RWPE1 (cell line): ENCODE results near the gene PKD1.
"Not testable (repeated sequence)": the region's sequence is repeated elsewhere in the genome, so short reads cannot be mapped to it uniquely, and the experiment has no call there.

Experiments
- CTCF ChIA-PET: fragments of 350-600 bp; sonication (Branson Sonifier 250); formaldehyde crosslinking; extraction: SDS; loops from one replicate; lab custom pipeline; 2021; lab: Yijun Ruan, JAX
- POLR2A ChIA-PET: fragments of 400-600 bp; formaldehyde crosslinking; extraction: SDS; loops from one replicate; lab custom pipeline; 2020; ENCODE audit warnings: antibody characterized with exemption; ENCODE audit not compliant: low non-redundant PET; lab: Yijun Ruan, JAX
- DNase-seq: peaks from one replicate; pipeline ENCODE4 v3.0.0; 2012; ENCODE audit warnings: low spot score
- H3K27ac ChIP-seq: fragments of 450-650 bp; 2 replicates; pipeline ENCODE4 v1.5.1; 2017
- TF ChIP-seq, protein P1 (sequence below): fragments of 450-650 bp; conservative IDR thresholded peaks from 2 replicates; pipeline ENCODE4 v1.5.1; 2017; ENCODE audit warnings: low read depth, mild to moderate bottlenecking

Gene PKD1

GRCh38 chr16:2111009-2111353, 24.7 kb downstream of the PKD1 start:
- H3K27ac ChIP-seq, DNase-seq, POLR2A ChIA-PET, CTCF ChIA-PET: not testable (repeated sequence)

DNA sequence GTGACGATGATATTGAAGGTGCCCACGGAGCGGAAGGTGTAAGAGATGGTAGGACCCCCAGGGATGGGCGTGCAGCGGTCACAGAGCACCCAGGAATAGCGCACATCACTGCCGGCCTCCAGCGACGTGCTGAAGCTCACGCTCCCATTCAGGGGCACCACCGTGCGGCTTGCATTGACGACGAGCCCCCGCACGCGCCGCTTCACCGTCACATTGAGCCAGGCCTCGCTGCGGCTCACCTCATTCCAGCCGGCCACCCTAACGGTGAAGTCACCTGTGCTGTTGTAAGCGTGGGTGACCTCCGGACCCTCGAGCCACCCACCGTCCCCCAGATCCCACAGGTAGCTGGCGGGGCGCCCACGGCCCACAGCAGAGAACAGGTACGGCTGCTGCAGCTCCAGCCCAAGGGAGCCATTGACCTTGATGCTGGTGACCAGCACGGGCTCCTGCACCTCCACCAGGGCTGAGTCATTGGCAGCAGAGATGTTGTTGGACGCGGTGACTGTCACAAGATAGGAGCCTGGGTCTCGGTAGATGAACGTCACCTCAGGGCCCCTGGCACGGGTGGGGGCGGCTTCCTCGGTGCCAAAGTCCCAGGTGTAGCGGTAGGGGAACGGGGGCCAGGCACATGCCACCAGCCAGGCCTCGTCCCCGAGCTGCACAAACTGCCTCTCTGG, 25.2 kb downstream of the PKD1 start:
- DNase-seq, H3K27ac ChIP-seq, CTCF ChIA-PET, POLR2A ChIA-PET: not testable (repeated sequence)

- CTCF ChIA-PET, H3K27ac ChIP-seq, DNase-seq, POLR2A ChIA-PET: not testable (repeated sequence)
These were observed 25.8 kb downstream of the PKD1 start for GRCh38 chr16:2109872-2110271.

DNA sequence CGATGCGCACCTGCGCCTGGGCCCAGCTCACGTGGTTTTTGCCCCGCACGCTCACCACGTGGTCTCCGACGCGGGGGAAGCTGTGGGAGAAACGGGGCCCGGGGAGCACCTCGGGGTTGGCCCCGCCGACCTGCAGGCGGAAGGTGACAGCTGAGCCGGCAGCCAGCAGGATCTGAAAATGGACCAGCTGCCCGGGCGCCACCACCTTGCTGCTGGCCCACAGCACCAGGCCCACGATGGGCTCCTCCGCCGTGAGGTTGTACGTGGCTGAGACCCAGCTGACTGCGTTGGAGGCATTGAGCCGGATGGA, 26.5 kb downstream of the PKD1 start:
- H3K27ac ChIP-seq, POLR2A ChIA-PET, DNase-seq, CTCF ChIA-PET: not testable (repeated sequence)

GRCh38 chr16:2108446-2109270, 27.0 kb downstream of the PKD1 start:
- POLR2A ChIA-PET, H3K27ac ChIP-seq, CTCF ChIA-PET, DNase-seq: not testable (repeated sequence)

- DNase-seq, CTCF ChIA-PET, POLR2A ChIA-PET: not testable (repeated sequence)
- peak overlapping the region; percentile 44; the same call in 1 of the 2 replicates for H3K27ac ChIP-seq
These were observed 27.9 kb downstream of the PKD1 start for GRCh38 chr16:2107791-2108125.

- peak overlapping the region; percentile 44 for H3K27ac ChIP-seq
- POLR2A ChIA-PET, CTCF ChIA-PET: not testable (repeated sequence)
- peak; percentile 48 for DNase-seq
These were observed 28.4 kb downstream of the PKD1 start for GRCh38 chr16:2107121-2107790.

GRCh38 chr16:2106211-2106610, 29.5 kb downstream of the PKD1 start:
- CTCF ChIA-PET, POLR2A ChIA-PET, H3K27ac ChIP-seq, DNase-seq: not testable (repeated sequence)

DNA sequence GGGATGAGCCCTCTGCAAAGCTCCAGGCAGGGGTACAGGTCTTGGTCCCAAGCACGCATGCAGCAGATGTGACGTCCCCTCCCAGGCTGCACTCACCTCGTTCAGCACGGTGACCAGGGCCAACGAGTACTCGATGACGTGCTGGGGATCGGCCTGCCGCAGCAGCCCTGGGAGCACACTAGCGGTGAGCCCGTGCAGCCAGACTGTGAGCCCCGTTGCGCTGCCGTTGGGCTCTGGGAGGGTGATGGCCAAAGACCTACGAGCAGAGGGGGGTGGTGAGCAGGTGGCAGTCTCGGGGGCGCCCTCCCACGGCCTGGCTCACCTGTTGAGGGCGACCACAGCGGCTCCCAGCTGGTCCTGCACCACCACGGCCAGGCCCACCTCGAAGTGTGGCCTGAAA, 29.9 kb downstream of the PKD1 start:
- CTCF ChIA-PET, POLR2A ChIA-PET, DNase-seq: not testable (repeated sequence)
- H3K27ac ChIP-seq = peak overlapping the region; percentile 30

DNA sequence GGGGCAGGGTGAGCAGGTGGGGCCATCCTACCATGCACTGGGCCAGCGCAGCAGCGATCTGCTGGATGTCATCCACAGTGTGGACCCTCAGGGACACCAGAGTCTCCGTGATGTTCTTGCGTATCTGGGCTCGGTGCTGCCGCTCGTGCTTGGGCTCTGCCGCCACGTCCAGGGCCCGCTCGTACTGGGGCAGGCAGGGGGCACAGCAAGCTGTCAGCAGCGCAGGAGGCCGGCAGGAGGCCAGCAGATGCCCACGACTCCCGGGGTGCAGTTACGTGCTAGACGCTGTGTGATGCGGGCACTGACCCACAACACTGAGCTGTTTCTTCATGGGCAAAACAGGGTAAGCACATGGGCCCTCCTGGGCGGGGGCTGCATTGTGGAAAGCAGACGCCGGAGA, 30.4 kb downstream of the PKD1 start:
- CTCF ChIA-PET = not testable (repeated sequence)

DNA sequence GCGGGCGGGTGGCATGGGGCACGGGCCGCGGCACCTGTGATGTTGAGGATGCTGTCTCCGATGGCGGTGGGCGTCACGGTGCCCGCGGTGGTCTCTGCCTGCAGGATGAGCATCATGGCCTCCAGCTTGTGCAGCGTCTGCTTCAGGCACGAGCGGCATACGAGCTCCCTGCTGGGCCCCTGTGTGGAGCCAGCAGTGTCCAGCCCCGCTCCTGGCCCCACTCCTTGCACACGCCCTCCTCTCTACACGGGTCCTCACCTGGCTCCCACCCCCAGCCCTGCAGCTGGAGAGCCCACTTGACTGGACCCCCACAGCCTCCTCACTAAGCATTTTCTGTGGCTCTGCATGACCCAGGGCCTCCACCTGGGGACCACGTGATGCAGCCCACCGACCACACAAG, 31.2 kb downstream of the PKD1 start:
- CTCF ChIA-PET, H3K27ac ChIP-seq, DNase-seq, POLR2A ChIA-PET: not testable (repeated sequence)

More for the DNA sequence above, 30.4 kb downstream of the PKD1 start:
- DNase-seq, POLR2A ChIA-PET: not testable (repeated sequence)
- peak overlapping the region; percentile 30 for H3K27ac ChIP-seq

GRCh38 chr16:2102471-2102870, 33.2 kb downstream of the PKD1 start:
- POLR2A ChIA-PET = no interaction called here

DNA sequence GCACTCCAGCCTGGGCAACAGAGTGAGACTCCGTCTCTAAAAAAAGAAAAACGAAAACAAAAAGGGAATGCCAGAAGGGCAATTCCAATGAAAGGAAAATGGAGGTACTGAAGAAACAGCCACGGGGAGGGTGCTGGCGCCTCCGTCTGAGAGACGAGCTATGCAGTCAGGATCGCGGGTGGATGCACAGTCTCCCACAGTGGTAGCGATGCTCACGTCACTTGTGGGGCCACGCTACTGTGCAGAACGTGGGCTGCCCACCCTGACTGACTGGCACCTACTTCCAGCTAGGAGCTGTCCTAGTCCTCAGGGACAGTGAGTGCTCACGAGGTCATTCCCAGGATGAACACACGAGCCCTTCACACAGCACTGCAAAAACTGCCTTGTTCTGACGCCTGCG, 34.1 kb downstream of the PKD1 start:
- H3K27ac ChIP-seq, DNase-seq, POLR2A ChIA-PET, CTCF ChIA-PET: not testable (repeated sequence)

More at GRCh38 chr16:2102471-2102870, 33.2 kb downstream of the PKD1 start:
- DNase-seq = no peak
- H3K27ac ChIP-seq = no peak overlapping the region
- TF ChIP-seq, protein P1, sequence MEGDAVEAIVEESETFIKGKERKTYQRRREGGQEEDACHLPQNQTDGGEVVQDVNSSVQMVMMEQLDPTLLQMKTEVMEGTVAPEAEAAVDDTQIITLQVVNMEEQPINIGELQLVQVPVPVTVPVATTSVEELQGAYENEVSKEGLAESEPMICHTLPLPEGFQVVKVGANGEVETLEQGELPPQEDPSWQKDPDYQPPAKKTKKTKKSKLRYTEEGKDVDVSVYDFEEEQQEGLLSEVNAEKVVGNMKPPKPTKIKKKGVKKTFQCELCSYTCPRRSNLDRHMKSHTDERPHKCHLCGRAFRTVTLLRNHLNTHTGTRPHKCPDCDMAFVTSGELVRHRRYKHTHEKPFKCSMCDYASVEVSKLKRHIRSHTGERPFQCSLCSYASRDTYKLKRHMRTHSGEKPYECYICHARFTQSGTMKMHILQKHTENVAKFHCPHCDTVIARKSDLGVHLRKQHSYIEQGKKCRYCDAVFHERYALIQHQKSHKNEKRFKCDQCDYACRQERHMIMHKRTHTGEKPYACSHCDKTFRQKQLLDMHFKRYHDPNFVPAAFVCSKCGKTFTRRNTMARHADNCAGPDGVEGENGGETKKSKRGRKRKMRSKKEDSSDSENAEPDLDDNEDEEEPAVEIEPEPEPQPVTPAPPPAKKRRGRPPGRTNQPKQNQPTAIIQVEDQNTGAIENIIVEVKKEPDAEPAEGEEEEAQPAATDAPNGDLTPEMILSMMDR = no peak
- CTCF ChIA-PET = no interaction called here

GRCh38 chr16:2097689-2098088, 38.0 kb downstream of the PKD1 start:
- H3K27ac ChIP-seq = peak overlapping the region; percentile 73; the same call in 1 of the 2 replicates
- POLR2A ChIA-PET, DNase-seq: not testable (repeated sequence)
- CTCF ChIA-PET = interaction anchor here (0.6 kb wide), 1 partner anchor 43 kb away, joined by 4 read pairs; no protein-coding TSS in a partner anchor
